ENCODE measurements around the gene ITSN2. TPM values are rescaled to one million over a fixed set of nuclear protein-coding genes. Genes with fewer than 3 reads are reported as not detected.

Gene ITSN2
- total and polyA plus RNA-seq, 4 donors = 34.3 to 77.2 (median 54.5) TPM

GRCh38 chr2:24211408-24211807 is 148.9 kb downstream of the ITSN2 start:
- WGBS, 2 donors = 78 to 88% methylated on average over 7 of the region's 7 CpGs
- Histone ChIP-seq H3K4me3 (no peak overlapping the region), H3K27ac (ENCODE audit: low read depth in 1 of 2, low read length in 1 of 2) (no peak overlapping the region), H3K9me3 (ENCODE audit: control insufficient read depth in 4 of 4, insufficient read depth in 3 of 4, low read length in 3 of 4) (peaks cover 0 to 2% (median 0%) of the 10 kb centered on the region in 4 donors), H3K36me3 (ENCODE audit: control insufficient read depth in 4 of 4, insufficient read depth in 4 of 4, low read length in 4 of 4) (peaks cover 5 to 55% (median 26%) of the 10 kb centered on the region in 4 donors), H3K27me3 (ENCODE audit: control insufficient read depth in 3 of 3, insufficient read depth in 3 of 3, low read length in 2 of 3) (no peaks in the 10 kb centered on the region), H3K9ac (ENCODE audit: insufficient read depth in 1 of 2, low read length in 2 of 2) (no peak overlapping the region), H3K4me1 (ENCODE audit: control insufficient read depth in 5 of 5, insufficient read depth in 5 of 5, low read length in 5 of 5) (no peaks in the 10 kb centered on the region)
- ATAC-seq (ENCODE audit: insufficient read depth, low FRiP score) = no peak
- TF ChIP-seq, protein P1, sequence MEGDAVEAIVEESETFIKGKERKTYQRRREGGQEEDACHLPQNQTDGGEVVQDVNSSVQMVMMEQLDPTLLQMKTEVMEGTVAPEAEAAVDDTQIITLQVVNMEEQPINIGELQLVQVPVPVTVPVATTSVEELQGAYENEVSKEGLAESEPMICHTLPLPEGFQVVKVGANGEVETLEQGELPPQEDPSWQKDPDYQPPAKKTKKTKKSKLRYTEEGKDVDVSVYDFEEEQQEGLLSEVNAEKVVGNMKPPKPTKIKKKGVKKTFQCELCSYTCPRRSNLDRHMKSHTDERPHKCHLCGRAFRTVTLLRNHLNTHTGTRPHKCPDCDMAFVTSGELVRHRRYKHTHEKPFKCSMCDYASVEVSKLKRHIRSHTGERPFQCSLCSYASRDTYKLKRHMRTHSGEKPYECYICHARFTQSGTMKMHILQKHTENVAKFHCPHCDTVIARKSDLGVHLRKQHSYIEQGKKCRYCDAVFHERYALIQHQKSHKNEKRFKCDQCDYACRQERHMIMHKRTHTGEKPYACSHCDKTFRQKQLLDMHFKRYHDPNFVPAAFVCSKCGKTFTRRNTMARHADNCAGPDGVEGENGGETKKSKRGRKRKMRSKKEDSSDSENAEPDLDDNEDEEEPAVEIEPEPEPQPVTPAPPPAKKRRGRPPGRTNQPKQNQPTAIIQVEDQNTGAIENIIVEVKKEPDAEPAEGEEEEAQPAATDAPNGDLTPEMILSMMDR (IDR thresholded peaks at IDR 0.05; ENCODE audit: control extremely low read depth, extremely low read depth) = no peak
- DNase-seq = no peak

- Histone ChIP-seq H3K9me3 (ENCODE audit: control insufficient read depth in 4 of 4, insufficient read depth in 3 of 4, low read length in 3 of 4) (peaks cover 0 to 2% (median 0%) of the 10 kb centered on the region in 4 donors), H3K36me3 (ENCODE audit: control insufficient read depth in 4 of 4, insufficient read depth in 4 of 4, low read length in 4 of 4) (peaks cover 0 to 55% (median 21%) of the 10 kb centered on the region in 4 donors), H3K4me3 (no peak overlapping the region), H3K27ac (ENCODE audit: low read depth in 1 of 2, low read length in 1 of 2) (no peak overlapping the region), H3K9ac (ENCODE audit: insufficient read depth in 1 of 2, low read length in 2 of 2) (no peak overlapping the region), H3K27me3 (ENCODE audit: control insufficient read depth in 3 of 3, insufficient read depth in 3 of 3, low read length in 2 of 3) (no peaks in the 10 kb centered on the region), H3K4me1 (ENCODE audit: control insufficient read depth in 5 of 5, insufficient read depth in 5 of 5, low read length in 5 of 5) (no peaks in the 10 kb centered on the region)
- no peak for ATAC-seq (ENCODE audit: insufficient read depth, low FRiP score)
- WGBS, 2 donors = 97 to 98% methylated on average over 21 of the region's 21 CpGs
- TF ChIP-seq, protein P1 (IDR thresholded peaks at IDR 0.05; ENCODE audit: control extremely low read depth, extremely low read depth) = no peak
- DNase-seq = no peak
Observed at GRCh38 chr2:24210723-24211122, 149.6 kb downstream of the ITSN2 start.

GRCh38 chr2:24210106-24210455 is 150.3 kb downstream of the ITSN2 start:
- ATAC-seq (ENCODE audit: insufficient read depth, low FRiP score) (no peak), DNase-seq (no peak)
- Histone ChIP-seq H3K9ac (ENCODE audit: insufficient read depth in 1 of 2, low read length in 2 of 2) (no peak overlapping the region), H3K27me3 (ENCODE audit: control insufficient read depth in 3 of 3, insufficient read depth in 3 of 3, low read length in 2 of 3) (no peaks in the 10 kb centered on the region), H3K36me3 (ENCODE audit: control insufficient read depth in 4 of 4, insufficient read depth in 4 of 4, low read length in 4 of 4) (peaks cover 3 to 59% (median 21%) of the 10 kb centered on the region in 4 donors), H3K27ac (ENCODE audit: low read depth in 1 of 2, low read length in 1 of 2) (no peak overlapping the region), H3K4me1 (ENCODE audit: control insufficient read depth in 5 of 5, insufficient read depth in 5 of 5, low read length in 5 of 5) (no peaks in the 10 kb centered on the region), H3K9me3 (ENCODE audit: control insufficient read depth in 4 of 4, insufficient read depth in 3 of 4, low read length in 3 of 4) (peaks cover 0 to 2% (median 0%) of the 10 kb centered on the region in 4 donors), H3K4me3 (no peak overlapping the region)
- WGBS, 2 donors = 95 to 98% methylated on average over 2 of the region's 2 CpGs
- TF ChIP-seq, protein P1 (IDR thresholded peaks at IDR 0.05; ENCODE audit: control extremely low read depth, extremely low read depth) = no peak
